GM23338 (cell line): ENCODE results near the gene BNC2. TPM values are rescaled to one million over a fixed set of nuclear protein-coding genes. Genes with fewer than 3 reads are reported as not detected.
A peak's percentile ranks its signal among the peaks of the same experiment; 100 is the strongest.

Experiments used
- ATAC-seq: fragments of 200-7000 bp; cut with Tn5 transposase; 3 replicates; pipeline ENCODE4 v1.9.1; 2020
- DNase-seq: peaks from one replicate; pipeline ENCODE4 v3.0.0-alpha.2; 2015; ENCODE audit warnings: low spot score
- H2AFZ ChIP-seq: fragments of 200-600 bp; sonication (generic); 2 replicates; pipeline ENCODE4 v1.8.0; 2016; ENCODE audit warnings: antibody characterized with exemption, mild to moderate bottlenecking, moderate library complexity
- H3F3A ChIP-seq: fragments of 200-600 bp; sonication (generic); replicated peaks from 2 replicates; pipeline ENCODE4 v1.8.0; 2017; ENCODE audit warnings: antibody characterized with exemption, mixed run types, low read depth
- H3K27ac ChIP-seq: fragments of 200-600 bp; sonication (generic); 2 replicates; pipeline ENCODE4 v1.6.1; 2016; ENCODE audit warnings: low read depth
- H3K27me3 ChIP-seq: fragments of 200-600 bp; sonication (generic); 2 replicates; pipeline ENCODE4 v1.8.0; 2016; ENCODE audit warnings: mild to moderate bottlenecking, mixed run types, moderate library complexity; ENCODE audit not compliant: insufficient read depth
- H3K36me3 ChIP-seq: fragments of 200-600 bp; sonication (generic); 2 replicates; pipeline ENCODE4 v1.8.0; 2016; ENCODE audit warnings: mild to moderate bottlenecking; ENCODE audit not compliant: insufficient read depth
- H3K4me1 ChIP-seq: fragments of 200-600 bp; sonication (generic); 2 replicates; pipeline ENCODE4 v1.8.0; 2016; ENCODE audit warnings: mild to moderate bottlenecking, moderate library complexity; ENCODE audit not compliant: insufficient read depth
- H3K4me2 ChIP-seq: fragments of 200-600 bp; sonication (generic); 2 replicates; pipeline ENCODE4 v1.7.1; 2017; ENCODE audit warnings: mixed run types
- H3K4me3 ChIP-seq: fragments of 200-600 bp; sonication (generic); 2 replicates; pipeline ENCODE4 v1.6.1; 2016; ENCODE audit warnings: mixed run types
- H3K79me2 ChIP-seq: fragments of 200-600 bp; sonication (generic); replicated peaks from 2 replicates; pipeline ENCODE4 v1.8.0; 2017; ENCODE audit warnings: mild to moderate bottlenecking; ENCODE audit not compliant: insufficient read depth
- H3K9me2 ChIP-seq: fragments of 200-600 bp; sonication (generic); 2 replicates; pipeline ENCODE4 v1.8.0; 2017; ENCODE audit not compliant: insufficient read depth
- H4K20me1 ChIP-seq: fragments of 200-600 bp; sonication (generic); replicated peaks from 2 replicates; pipeline ENCODE4 v1.8.0; 2017; ENCODE audit warnings: mild to moderate bottlenecking; ENCODE audit not compliant: insufficient read depth
- H3K27ac Mint-ChIP-seq: 2 replicates; pipeline ENCODE4 v1.8.0; 2020; ENCODE audit warnings: inconsistent platforms, mild to moderate bottlenecking, moderate library complexity, mixed read lengths
- H3K27me3 Mint-ChIP-seq: 3 replicates; pipeline ENCODE4 v1.8.0; 2022; ENCODE audit warnings: low read depth, mild to moderate bottlenecking, moderate library complexity, mixed read lengths, inconsistent platforms; ENCODE audit not compliant: insufficient read depth, poor library complexity
- H3K36me3 Mint-ChIP-seq: 3 replicates; pipeline ENCODE4 v1.8.0; 2021; ENCODE audit warnings: low read depth, mild to moderate bottlenecking, inconsistent platforms, moderate library complexity, mixed read lengths
- H3K4me1 Mint-ChIP-seq: 3 replicates; pipeline ENCODE4 v1.8.0; 2020; ENCODE audit warnings: mild to moderate bottlenecking, inconsistent platforms, mixed read lengths
- H3K4me3 Mint-ChIP-seq: 3 replicates; pipeline ENCODE4 v1.8.0; 2021; ENCODE audit warnings: moderate library complexity, mild to moderate bottlenecking, inconsistent platforms, mixed read lengths
- H3K9me3 Mint-ChIP-seq: 3 replicates; pipeline ENCODE4 v1.8.0; 2020; ENCODE audit warnings: moderate library complexity, mild to moderate bottlenecking, inconsistent platforms, mixed read lengths
- CREB1 ChIP-seq: fragments of 250-450 bp; sonication (Bioruptor Pico); IDR thresholded peaks from 2 replicates; pipeline ENCODE4 v1.5.0; 2020; ENCODE audit warnings: low read depth, mild to moderate bottlenecking, moderate library complexity
- EZH2 ChIP-seq: fragments of 200-600 bp; sonication (generic); IDR thresholded peaks from one replicate; pipeline ENCODE4 v1.8.0; 2017; ENCODE audit warnings: antibody characterized with exemption, mild to moderate bottlenecking, low read depth; ENCODE audit not compliant: unreplicated experiment
- EZH2phosphoT487 ChIP-seq: fragments of 200-600 bp; sonication (generic); IDR thresholded peaks from one replicate; pipeline ENCODE4 v1.8.1; 2018; ENCODE audit warnings: antibody characterized with exemption; ENCODE audit not compliant: unreplicated experiment
- JUNB ChIP-seq: IDR thresholded peaks from one replicate; pipeline ENCODE4 v1.6.1; 2016; ENCODE audit warnings: antibody characterized with exemption; ENCODE audit not compliant: unreplicated experiment
- POLR2AphosphoS5 ChIP-seq: IDR thresholded peaks from 2 replicates; pipeline ENCODE4 v1.6.1; 2016; ENCODE audit warnings: antibody characterized with exemption, low read depth
- STAT1 ChIP-seq: IDR thresholded peaks from one replicate; pipeline ENCODE4 v1.6.1; 2016; ENCODE audit warnings: antibody characterized with exemption; ENCODE audit not compliant: unreplicated experiment
- ZNF114 ChIP-seq: fragments of 250-450 bp; sonication (Bioruptor Pico); IDR thresholded peaks from 2 replicates; pipeline ENCODE4 v1.5.0; 2020; ENCODE audit warnings: mild to moderate bottlenecking, moderate library complexity
- ZNF331 ChIP-seq: fragments of 250-450 bp; sonication (Bioruptor Pico); IDR thresholded peaks from 2 replicates; pipeline ENCODE4 v1.5.0; 2020; ENCODE audit warnings: low read depth, mild to moderate bottlenecking, moderate library complexity
- polyA plus RNA-seq: library from polyadenylated mRNA; unstranded; fragments of >200 nt; fragmentation: Nextera tagmentation; extraction: Ambion mirVana; gene quantifications from 2 replicates; pipeline ENCODE4 v1.2.1, GENCODE V29; 2016
- total RNA-seq: library from RNA; depleted of rRNA; stranded (reverse); fragments of >200 nt; shearing (Covaris generic); gene quantifications from 2 replicates; pipeline ENCODE4 v1.2.3, GENCODE V29; 2014
- TF ChIP-seq, protein P1 (sequence below): IDR thresholded peaks from 2 replicates; pipeline ENCODE4 v1.6.1; 2016; ENCODE audit warnings: antibody characterized with exemption
- TF ChIP-seq, protein P2 (sequence below), 2 experiments: fragments of 200-600 bp in 1 of 2; sonication (generic) in 1 of 2; conservative IDR thresholded peaks; 2 replicates each; pipeline versions ENCODE4 v1.5.1 to v1.6.1; 2016 to 2017; ENCODE audit warnings: antibody characterized with exemption in 2 of 2, low read depth in 2 of 2, mild to moderate bottlenecking in 2 of 2, moderate library complexity in 1 of 2
- TF ChIP-seq, protein P3 (sequence below): fragments of 250-450 bp; sonication (Bioruptor Pico); IDR thresholded peaks from 2 replicates; pipeline ENCODE4 v1.5.0; 2020; ENCODE audit warnings: mild to moderate bottlenecking, moderate library complexity

The BNC2 gene
- total and polyA plus RNA-seq, 2 experiments from 2014 or later: 12.7 to 13.2 TPM

DNA sequence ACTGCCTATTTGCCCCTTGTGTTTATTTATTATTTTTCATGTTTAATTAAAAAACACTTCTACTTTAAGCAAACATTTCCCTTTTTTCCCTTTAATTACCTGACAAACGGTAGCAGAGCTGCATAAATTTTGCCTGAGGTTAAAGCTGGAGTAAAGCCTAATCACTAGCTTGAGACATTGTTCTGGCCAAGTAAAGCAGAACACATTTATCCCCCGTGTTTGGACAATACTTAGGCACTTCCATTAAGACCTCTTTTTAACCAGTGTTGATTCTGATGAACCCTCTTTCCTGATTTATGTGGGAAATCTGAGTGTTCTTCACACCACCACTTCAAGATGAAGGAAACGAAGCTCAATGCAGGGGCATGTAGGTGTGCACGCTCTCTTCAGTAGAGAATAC is 54.5 kb downstream of the BNC2 start:
- Mint-ChIP-seq H3K27me3 (peaks cover 7% of the 10 kb centered on the region), H3K4me3 (no peak overlapping the region), H3K4me1 (peaks cover 44% of the 10 kb centered on the region), H3K9me3 (no peaks in the 10 kb centered on the region), H3K27ac (no peak overlapping the region), H3K36me3 (peaks cover 11% of the 10 kb centered on the region; the same call in 2 of the 3 replicates)
- no peak for TF ChIP-seq EZH2phosphoT487
- TF ChIP-seq, protein P1, sequence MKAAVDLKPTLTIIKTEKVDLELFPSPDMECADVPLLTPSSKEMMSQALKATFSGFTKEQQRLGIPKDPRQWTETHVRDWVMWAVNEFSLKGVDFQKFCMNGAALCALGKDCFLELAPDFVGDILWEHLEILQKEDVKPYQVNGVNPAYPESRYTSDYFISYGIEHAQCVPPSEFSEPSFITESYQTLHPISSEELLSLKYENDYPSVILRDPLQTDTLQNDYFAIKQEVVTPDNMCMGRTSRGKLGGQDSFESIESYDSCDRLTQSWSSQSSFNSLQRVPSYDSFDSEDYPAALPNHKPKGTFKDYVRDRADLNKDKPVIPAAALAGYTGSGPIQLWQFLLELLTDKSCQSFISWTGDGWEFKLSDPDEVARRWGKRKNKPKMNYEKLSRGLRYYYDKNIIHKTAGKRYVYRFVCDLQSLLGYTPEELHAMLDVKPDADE: no peak
- no peak for TF ChIP-seq JUNB
- no peak for TF ChIP-seq POLR2AphosphoS5
- no peak for TF ChIP-seq EZH2
- no peak for TF ChIP-seq CREB1 (CRISPR knock-in tag)
- TF ChIP-seq ZNF114 (CRISPR knock-in tag): no peak
- TF ChIP-seq, protein P2, sequence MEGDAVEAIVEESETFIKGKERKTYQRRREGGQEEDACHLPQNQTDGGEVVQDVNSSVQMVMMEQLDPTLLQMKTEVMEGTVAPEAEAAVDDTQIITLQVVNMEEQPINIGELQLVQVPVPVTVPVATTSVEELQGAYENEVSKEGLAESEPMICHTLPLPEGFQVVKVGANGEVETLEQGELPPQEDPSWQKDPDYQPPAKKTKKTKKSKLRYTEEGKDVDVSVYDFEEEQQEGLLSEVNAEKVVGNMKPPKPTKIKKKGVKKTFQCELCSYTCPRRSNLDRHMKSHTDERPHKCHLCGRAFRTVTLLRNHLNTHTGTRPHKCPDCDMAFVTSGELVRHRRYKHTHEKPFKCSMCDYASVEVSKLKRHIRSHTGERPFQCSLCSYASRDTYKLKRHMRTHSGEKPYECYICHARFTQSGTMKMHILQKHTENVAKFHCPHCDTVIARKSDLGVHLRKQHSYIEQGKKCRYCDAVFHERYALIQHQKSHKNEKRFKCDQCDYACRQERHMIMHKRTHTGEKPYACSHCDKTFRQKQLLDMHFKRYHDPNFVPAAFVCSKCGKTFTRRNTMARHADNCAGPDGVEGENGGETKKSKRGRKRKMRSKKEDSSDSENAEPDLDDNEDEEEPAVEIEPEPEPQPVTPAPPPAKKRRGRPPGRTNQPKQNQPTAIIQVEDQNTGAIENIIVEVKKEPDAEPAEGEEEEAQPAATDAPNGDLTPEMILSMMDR (conservative IDR thresholded peaks at IDR 0.05; ENCODE audit: low read depth in 2 of 2): no peak
- no peak for TF ChIP-seq STAT1
- TF ChIP-seq ZNF331 (CRISPR knock-in tag): no peak
- TF ChIP-seq, protein P3, sequence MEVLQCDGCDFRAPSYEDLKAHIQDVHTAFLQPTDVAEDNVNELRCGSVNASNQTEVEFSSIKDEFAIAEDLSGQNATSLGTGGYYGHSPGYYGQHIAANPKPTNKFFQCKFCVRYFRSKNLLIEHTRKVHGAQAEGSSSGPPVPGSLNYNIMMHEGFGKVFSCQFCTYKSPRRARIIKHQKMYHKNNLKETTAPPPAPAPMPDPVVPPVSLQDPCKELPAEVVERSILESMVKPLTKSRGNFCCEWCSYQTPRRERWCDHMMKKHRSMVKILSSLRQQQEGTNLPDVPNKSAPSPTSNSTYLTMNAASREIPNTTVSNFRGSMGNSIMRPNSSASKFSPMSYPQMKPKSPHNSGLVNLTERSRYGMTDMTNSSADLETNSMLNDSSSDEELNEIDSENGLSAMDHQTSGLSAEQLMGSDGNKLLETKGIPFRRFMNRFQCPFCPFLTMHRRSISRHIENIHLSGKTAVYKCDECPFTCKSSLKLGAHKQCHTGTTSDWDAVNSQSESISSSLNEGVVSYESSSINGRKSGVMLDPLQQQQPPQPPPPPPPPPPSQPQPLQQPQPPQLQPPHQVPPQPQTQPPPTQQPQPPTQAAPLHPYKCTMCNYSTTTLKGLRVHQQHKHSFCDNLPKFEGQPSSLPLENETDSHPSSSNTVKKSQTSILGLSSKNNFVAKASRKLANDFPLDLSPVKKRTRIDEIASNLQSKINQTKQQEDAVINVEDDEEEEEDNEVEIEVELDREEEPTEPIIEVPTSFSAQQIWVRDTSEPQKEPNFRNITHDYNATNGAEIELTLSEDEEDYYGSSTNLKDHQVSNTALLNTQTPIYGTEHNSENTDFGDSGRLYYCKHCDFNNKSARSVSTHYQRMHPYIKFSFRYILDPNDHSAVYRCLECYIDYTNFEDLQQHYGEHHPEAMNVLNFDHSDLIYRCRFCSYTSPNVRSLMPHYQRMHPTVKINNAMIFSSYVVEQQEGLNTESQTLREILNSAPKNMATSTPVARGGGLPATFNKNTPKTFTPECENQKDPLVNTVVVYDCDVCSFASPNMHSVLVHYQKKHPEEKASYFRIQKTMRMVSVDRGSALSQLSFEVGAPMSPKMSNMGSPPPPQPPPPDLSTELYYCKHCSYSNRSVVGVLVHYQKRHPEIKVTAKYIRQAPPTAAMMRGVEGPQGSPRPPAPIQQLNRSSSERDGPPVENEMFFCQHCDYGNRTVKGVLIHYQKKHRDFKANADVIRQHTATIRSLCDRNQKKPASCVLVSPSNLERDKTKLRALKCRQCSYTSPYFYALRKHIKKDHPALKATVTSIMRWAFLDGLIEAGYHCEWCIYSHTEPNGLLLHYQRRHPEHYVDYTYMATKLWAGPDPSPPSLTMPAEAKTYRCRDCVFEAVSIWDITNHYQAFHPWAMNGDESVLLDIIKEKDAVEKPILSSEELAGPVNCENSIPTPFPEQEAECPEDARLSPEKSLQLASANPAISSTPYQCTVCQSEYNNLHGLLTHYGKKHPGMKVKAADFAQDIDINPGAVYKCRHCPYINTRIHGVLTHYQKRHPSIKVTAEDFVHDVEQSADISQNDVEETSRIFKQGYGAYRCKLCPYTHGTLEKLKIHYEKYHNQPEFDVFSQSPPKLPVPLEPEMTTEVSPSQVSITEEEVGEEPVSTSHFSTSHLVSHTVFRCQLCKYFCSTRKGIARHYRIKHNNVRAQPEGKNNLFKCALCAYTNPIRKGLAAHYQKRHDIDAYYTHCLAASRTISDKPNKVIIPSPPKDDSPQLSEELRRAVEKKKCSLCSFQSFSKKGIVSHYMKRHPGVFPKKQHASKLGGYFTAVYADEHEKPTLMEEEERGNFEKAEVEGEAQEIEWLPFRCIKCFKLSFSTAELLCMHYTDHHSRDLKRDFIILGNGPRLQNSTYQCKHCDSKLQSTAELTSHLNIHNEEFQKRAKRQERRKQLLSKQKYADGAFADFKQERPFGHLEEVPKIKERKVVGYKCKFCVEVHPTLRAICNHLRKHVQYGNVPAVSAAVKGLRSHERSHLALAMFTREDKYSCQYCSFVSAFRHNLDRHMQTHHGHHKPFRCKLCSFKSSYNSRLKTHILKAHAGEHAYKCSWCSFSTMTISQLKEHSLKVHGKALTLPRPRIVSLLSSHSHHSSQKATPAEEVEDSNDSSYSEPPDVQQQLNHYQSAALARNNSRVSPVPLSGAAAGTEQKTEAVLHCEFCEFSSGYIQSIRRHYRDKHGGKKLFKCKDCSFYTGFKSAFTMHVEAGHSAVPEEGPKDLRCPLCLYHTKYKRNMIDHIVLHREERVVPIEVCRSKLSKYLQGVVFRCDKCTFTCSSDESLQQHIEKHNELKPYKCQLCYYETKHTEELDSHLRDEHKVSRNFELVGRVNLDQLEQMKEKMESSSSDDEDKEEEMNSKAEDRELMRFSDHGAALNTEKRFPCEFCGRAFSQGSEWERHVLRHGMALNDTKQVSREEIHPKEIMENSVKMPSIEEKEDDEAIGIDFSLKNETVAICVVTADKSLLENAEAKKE (CRISPR knock-in tag): no peak
- no peaks in the 10 kb centered on the region for H3K9me2 ChIP-seq
- no peaks in the 10 kb centered on the region for H4K20me1 ChIP-seq
- no peak overlapping the region for H3K4me2 ChIP-seq
- peaks cover 36% of the 10 kb centered on the region for H3K4me1 ChIP-seq
- no peak overlapping the region for H3K4me3 ChIP-seq
- H2AFZ ChIP-seq: no peak overlapping the region
- H3K36me3 ChIP-seq: no peaks in the 10 kb centered on the region
- DNase-seq (no peak), ATAC-seq (no peak)
- 0 out of 2 replicates have a peak overlapping the region, but pooled peaks have one; percentile 5 for H3K27ac ChIP-seq
- H3F3A ChIP-seq: no peaks in the 10 kb centered on the region
- H3K27me3 ChIP-seq: no peaks in the 10 kb centered on the region
- peaks cover 45% of the 10 kb centered on the region for H3K79me2 ChIP-seq
